Keratinocyte (primary cell): ENCODE measurements around the gene CFAP206. TPM values are rescaled to one million over a fixed set of nuclear protein-coding genes. Genes with fewer than 3 reads are reported as not detected.

Source experiments
- DNase-seq: peaks from one replicate; pipeline ENCODE4 v3.0.0-alpha.2; 2011; ENCODE audit warnings: low read depth, missing footprints, low spot score
- FAIRE-seq: peaks from 2 replicates; lab custom pipeline; 2011; peaks lifted over from hg19 to GRCh38; lab: Jason Lieb, UNC
- H2AFZ ChIP-seq: 2 replicates; pipeline ENCODE4 v1.6.0; 2012; ENCODE audit warnings: low read length, control low read depth, inconsistent platforms; ENCODE audit not compliant: control insufficient read depth
- H3K27ac ChIP-seq: 2 replicates; pipeline ENCODE4 v1.5.1; 2011; ENCODE audit warnings: low read length; ENCODE audit not compliant: control insufficient read depth, insufficient read depth
- H3K27me3 ChIP-seq: 3 replicates; pipeline ENCODE4 v1.6.0; 2011; ENCODE audit warnings: low read length; ENCODE audit not compliant: control insufficient read depth, insufficient read depth; ENCODE audit errors: extremely low read depth
- H3K36me3 ChIP-seq, 2 experiments: 2 replicates in 1 of 2; 3 replicates in 1 of 2; pipeline ENCODE4 v1.5.1; 2011; ENCODE audit warnings: low read length in 2 of 2, mild to moderate bottlenecking in 1 of 2; ENCODE audit not compliant: control insufficient read depth in 2 of 2, insufficient read depth in 2 of 2; ENCODE audit errors: extremely low read depth in 1 of 2
- H3K4me1 ChIP-seq: 3 replicates; pipeline ENCODE4 v1.5.1; 2011; ENCODE audit warnings: low read length; ENCODE audit not compliant: control insufficient read depth, insufficient read depth; ENCODE audit errors: extremely low read depth
- H3K4me2 ChIP-seq: 3 replicates; pipeline ENCODE4 v1.6.0; 2011; ENCODE audit warnings: low read depth, low read length; ENCODE audit not compliant: control insufficient read depth, insufficient read depth; ENCODE audit errors: extremely low read depth
- H3K4me3 ChIP-seq, 3 experiments: fragments of 200-600 bp in 1 of 3; sonication (generic) in 1 of 3; 2 replicates in 2 of 3; 3 replicates in 1 of 3; pipeline ENCODE4 v1.5.1; 2011 to 2016; ENCODE audit warnings: low read length in 3 of 3, mild to moderate bottlenecking in 3 of 3, control low read depth in 2 of 3, inconsistent platforms in 1 of 3, low read depth in 1 of 3, mixed read lengths in 1 of 3, mixed run types in 1 of 3, moderate library complexity in 1 of 3; ENCODE audit not compliant: control insufficient read depth in 2 of 3, insufficient read depth in 2 of 3; ENCODE audit errors: extremely low read depth in 1 of 3
- H3K79me2 ChIP-seq: 2 replicates; pipeline ENCODE4 v1.6.0; 2012; ENCODE audit warnings: low read length; ENCODE audit not compliant: control insufficient read depth, insufficient read depth
- H3K9ac ChIP-seq: 3 replicates; pipeline ENCODE4 v1.6.0; 2011; ENCODE audit warnings: low read length; ENCODE audit not compliant: control insufficient read depth, insufficient read depth; ENCODE audit errors: extremely low read depth
- H3K9me1 ChIP-seq: 3 replicates; pipeline ENCODE4 v1.6.0; 2011; ENCODE audit warnings: low read length; ENCODE audit not compliant: control insufficient read depth, insufficient read depth; ENCODE audit errors: extremely low read depth
- H3K9me3 ChIP-seq: 2 replicates; pipeline ENCODE4 v1.5.1; 2012; ENCODE audit warnings: low read depth, low read length; ENCODE audit not compliant: control insufficient read depth
- H4K20me1 ChIP-seq: 3 replicates; pipeline ENCODE4 v1.6.0; 2011; ENCODE audit warnings: low read length; ENCODE audit not compliant: control insufficient read depth, insufficient read depth; ENCODE audit errors: extremely low read depth
- CTCF ChIP-seq, 3 experiments: IDR thresholded peaks in 1 of 3; conservative IDR thresholded peaks in 1 of 3; optimal IDR thresholded peaks in 1 of 3; 2 replicates in 2 of 3; 3 replicates in 1 of 3; pipeline versions ENCODE3 to v1.5.1; 2011; ENCODE audit warnings: low read length in 3 of 3, mild to moderate bottlenecking in 3 of 3, moderate library complexity in 2 of 3, control low read depth in 1 of 3, inconsistent platforms in 1 of 3; ENCODE audit not compliant: insufficient read depth in 2 of 3; ENCODE audit errors: extremely low read depth in 1 of 3
- EZH2 ChIP-seq: IDR thresholded peaks from one replicate; pipeline ENCODE4 v1.6.1; 2012; ENCODE audit warnings: inconsistent platforms, mild to moderate bottlenecking, low read length, moderate library complexity
- dilution Hi-C: fragments of 300-500 bp; cut with MboI; formaldehyde crosslinking; loops from one replicate; pipeline ENCODE4 v1.7.0; 2020; ENCODE audit warnings: low sequenced_read_pairs; ENCODE audit not compliant: extremely low pct_ligation_motif_present
- polyA plus RNA-seq, 5 experiments: library from polyadenylated mRNA; depleted of rRNA in 3 of 5; stranded (reverse) in 3 of 5; stranded (forward) in 1 of 5; unstranded in 1 of 5; fragments of >200 nt; gene quantifications; 1 replicate in 1 of 5; 2 replicates in 3 of 5; 3 replicates in 1 of 5; pipeline versions ENCODE4 v1.2.1 to v1.2.3, GENCODE V29; 2011 to 2012; ENCODE audit warnings: missing spikeins in 2 of 5, low read depth in 1 of 5, low replicate concordance in 1 of 5

Gene CFAP206
- polyA plus RNA-seq, 1 donor (not counting 4 experiments of a cell fraction or from before 2014, with no cell fraction given) = 0.18 TPM

DNA sequence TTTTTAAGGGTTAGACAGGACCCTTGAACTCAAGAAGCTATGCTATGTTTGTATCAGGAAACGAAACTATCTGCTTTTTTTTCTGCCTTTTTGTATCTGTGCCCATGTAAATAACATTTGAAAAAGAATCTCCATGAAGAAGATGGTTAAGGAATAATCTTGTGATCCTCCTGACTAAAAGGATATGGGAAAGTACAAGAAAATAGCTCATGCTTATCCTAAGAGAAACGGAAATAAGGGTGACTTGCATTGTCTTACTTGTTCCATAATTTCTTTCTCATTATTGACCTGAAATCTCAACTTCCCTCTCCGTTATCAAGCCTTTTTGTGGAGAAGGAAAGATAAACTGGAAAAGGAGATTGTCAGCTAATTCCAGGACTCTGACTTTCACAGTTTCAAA is 5.9 kb upstream of the CFAP206 start:
- no peaks in the 10 kb centered on the region for H3K9me3 ChIP-seq
- H3K9ac ChIP-seq = no peak overlapping the region
- no peaks in the 10 kb centered on the region for H4K20me1 ChIP-seq
- FAIRE-seq (no peak), DNase-seq (no peak)
- H3K36me3 ChIP-seq = no peaks in the 10 kb centered on the region
- H3K4me2 ChIP-seq = no peak overlapping the region
- dilution Hi-C loops = no loop called here
- H3K27me3 ChIP-seq = no peaks in the 10 kb centered on the region
- TF ChIP-seq EZH2 (no peak), CTCF (optimal IDR thresholded peaks at IDR 0.05 in 1 of 3, IDR thresholded peaks at IDR 0.05 in 1 of 3, conservative IDR thresholded peaks at IDR 0.05 in 1 of 3; ENCODE audit: extremely low read depth in 1 of 3, insufficient read depth in 2 of 3, low read length in 3 of 3) (no peak)
- H3K27ac ChIP-seq = no peak overlapping the region
- no peaks in the 10 kb centered on the region for H3K4me1 ChIP-seq
- no peaks in the 10 kb centered on the region for H3K9me1 ChIP-seq
- H3K4me3 ChIP-seq = no peak overlapping the region
- no peak overlapping the region for H2AFZ ChIP-seq
- no peaks in the 10 kb centered on the region for H3K79me2 ChIP-seq

DNA sequence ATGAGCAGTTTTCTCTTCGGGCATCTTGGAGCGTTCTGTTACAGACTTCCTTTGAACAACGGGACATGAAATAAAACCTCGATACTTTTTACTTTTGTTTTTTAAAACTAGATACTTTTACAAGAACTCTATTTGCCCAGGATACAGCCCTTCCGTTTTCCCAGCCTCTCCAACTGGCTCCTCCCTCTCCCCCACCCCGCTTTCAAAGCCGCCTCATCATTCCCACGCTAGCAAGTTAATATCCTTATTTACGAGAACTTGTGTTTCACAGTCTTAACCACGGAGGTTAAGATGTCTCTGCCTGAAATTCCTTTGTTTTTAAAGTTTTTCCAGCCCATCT is 241 bp upstream of the CFAP206 start:
- peak overlapping the region; percentile 37 for H3K9ac ChIP-seq
- no peaks in the 10 kb centered on the region for H3K36me3 ChIP-seq
- dilution Hi-C loops = no loop called here
- no peak for DNase-seq
- H3K4me1 ChIP-seq = no peaks in the 10 kb centered on the region
- no peak for FAIRE-seq
- H3K9me1 ChIP-seq = no peaks in the 10 kb centered on the region
- peak overlapping the region; percentile 99 for H3K4me2 ChIP-seq
- H3K27me3 ChIP-seq = no peaks in the 10 kb centered on the region
- peak overlapping the region; percentile 97 for H2AFZ ChIP-seq
- H3K27ac ChIP-seq = no peak overlapping the region
- no peaks in the 10 kb centered on the region for H3K9me3 ChIP-seq
- no peak for TF ChIP-seq EZH2
- TF ChIP-seq CTCF (optimal IDR thresholded peaks at IDR 0.05 in 1 of 3, IDR thresholded peaks at IDR 0.05 in 1 of 3, conservative IDR thresholded peaks at IDR 0.05 in 1 of 3; ENCODE audit: extremely low read depth in 1 of 3, insufficient read depth in 2 of 3, low read length in 3 of 3) = no peak
- H3K79me2 ChIP-seq = no peaks in the 10 kb centered on the region
- H3K4me3 ChIP-seq = peak overlapping the region; percentile 91 to 95 (median 91)
- no peaks in the 10 kb centered on the region for H4K20me1 ChIP-seq
